Nephron progenitor cell (in vitro differentiated cells): ENCODE results near the gene ADGRV1.
A peak's percentile ranks its signal among the peaks of the same experiment; 100 is the strongest.
"Not testable (repeated sequence)": the region's sequence is repeated elsewhere in the genome, so short reads cannot be mapped to it uniquely, and the experiment has no call there.

Experiments
- DNase-seq: peaks from one replicate; pipeline ENCODE4 v3.0.0; 2021
- H3K27ac Mint-ChIP-seq: 2 replicates; pipeline ENCODE4 v1.8.0; 2021; ENCODE audit warnings: mild to moderate bottlenecking, moderate library complexity, mixed read lengths
- H3K27me3 Mint-ChIP-seq: 2 replicates; pipeline ENCODE4 v1.8.0; 2021; ENCODE audit warnings: mild to moderate bottlenecking, low read depth, mixed read lengths; ENCODE audit not compliant: poor library complexity
- H3K36me3 Mint-ChIP-seq: 2 replicates; pipeline ENCODE4 v1.8.0; 2021; ENCODE audit warnings: low read depth, mixed read lengths
- H3K4me1 Mint-ChIP-seq: 2 replicates; pipeline ENCODE4 v1.8.0; 2021; ENCODE audit warnings: mixed read lengths
- H3K4me3 Mint-ChIP-seq: 2 replicates; pipeline ENCODE4 v1.8.0; 2021; ENCODE audit warnings: mild to moderate bottlenecking, moderate library complexity, mixed read lengths
- H3K9me3 Mint-ChIP-seq: 2 replicates; pipeline ENCODE4 v1.8.0; 2021; ENCODE audit warnings: mild to moderate bottlenecking, moderate library complexity, mixed read lengths
- CTCF ChIP-seq: fragments of 200-600 bp; sonication (generic); IDR thresholded peaks from 2 replicates; pipeline ENCODE4 v1.5.0; 2021; ENCODE audit warnings: antibody characterized with exemption

ADGRV1 gene

DNA sequence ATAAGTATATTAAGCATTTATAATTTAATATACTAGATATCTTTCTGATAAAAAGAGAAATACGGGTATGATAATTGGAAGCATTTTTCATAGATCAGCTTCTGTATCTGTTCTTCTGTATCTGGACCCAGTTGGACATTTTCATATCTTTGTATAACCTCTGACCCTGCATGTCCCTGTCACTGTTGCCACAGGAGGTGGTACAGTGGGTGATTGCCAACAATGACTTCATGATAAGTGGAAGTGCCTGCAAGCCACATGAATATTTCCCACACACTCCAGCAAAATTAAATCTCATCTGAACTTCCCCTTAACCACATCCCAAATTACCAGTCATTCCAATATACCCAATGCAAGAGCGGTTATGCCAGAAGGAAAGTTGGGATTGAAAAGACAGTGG, 448.1 kb downstream of the ADGRV1 start:
- no peak overlapping the region for H3K4me3 Mint-ChIP-seq
- DNase-seq, result no peak
- H3K36me3 Mint-ChIP-seq, result peaks cover 14% of the 10 kb centered on the region
- TF ChIP-seq CTCF, result no peak
- no peaks in the 10 kb centered on the region for H3K27me3 Mint-ChIP-seq
- H3K9me3 Mint-ChIP-seq, result no peaks in the 10 kb centered on the region
- H3K27ac Mint-ChIP-seq, result no peak overlapping the region
- no peaks in the 10 kb centered on the region for H3K4me1 Mint-ChIP-seq

GRCh38 chr5:91007251-91007650, 448.7 kb downstream of the ADGRV1 start:
- DNase-seq, result no peak
- no peak overlapping the region for H3K4me3 Mint-ChIP-seq

GRCh38 chr5:91007780-91008402, 449.3 kb downstream of the ADGRV1 start:
- no peak overlapping the region for H3K4me3 Mint-ChIP-seq
- H3K4me1 Mint-ChIP-seq, result no peaks in the 10 kb centered on the region
- H3K9me3 Mint-ChIP-seq, result peaks cover 1% of the 10 kb centered on the region

More at GRCh38 chr5:91007251-91007650, 448.7 kb downstream of the ADGRV1 start:
- Mint-ChIP-seq H3K36me3 (peaks cover 14% of the 10 kb centered on the region), H3K27me3 (no peaks in the 10 kb centered on the region), H3K27ac (no peak overlapping the region), H3K4me1 (no peaks in the 10 kb centered on the region), H3K9me3 (no peaks in the 10 kb centered on the region)
- peak; percentile 6 for TF ChIP-seq CTCF

GRCh38 chr5:91010090-91010489, 451.5 kb downstream of the ADGRV1 start:
- no peak for TF ChIP-seq CTCF
- H3K4me3 Mint-ChIP-seq, result no peak overlapping the region
- H3K27ac Mint-ChIP-seq, result peak overlapping the region; percentile 37
- DNase-seq, result no peak
- no peaks in the 10 kb centered on the region for H3K27me3 Mint-ChIP-seq
- H3K9me3 Mint-ChIP-seq, result peaks cover 23% of the 10 kb centered on the region
- H3K36me3 Mint-ChIP-seq, result peaks cover 34% of the 10 kb centered on the region
- no peaks in the 10 kb centered on the region for H3K4me1 Mint-ChIP-seq

More at GRCh38 chr5:91007780-91008402, 449.3 kb downstream of the ADGRV1 start:
- Mint-ChIP-seq H3K27me3 (no peaks in the 10 kb centered on the region), H3K36me3 (peaks cover 16% of the 10 kb centered on the region), H3K27ac (no peak overlapping the region)
- no peak for DNase-seq
- no peak for TF ChIP-seq CTCF

- H3K9me3 Mint-ChIP-seq, result peaks cover 31% of the 10 kb centered on the region
- TF ChIP-seq CTCF, result no peak
- no peak overlapping the region for H3K27ac Mint-ChIP-seq
- no peak for DNase-seq
- H3K27me3 Mint-ChIP-seq, result no peaks in the 10 kb centered on the region
- H3K36me3 Mint-ChIP-seq, result peaks cover 42% of the 10 kb centered on the region
- H3K4me1 Mint-ChIP-seq, result no peaks in the 10 kb centered on the region
- no peak overlapping the region for H3K4me3 Mint-ChIP-seq
Measured at GRCh38 chr5:91011029-91011428, 452.4 kb downstream of the ADGRV1 start.

- H3K36me3 Mint-ChIP-seq, result peaks cover 33% of the 10 kb centered on the region
- H3K27me3 Mint-ChIP-seq, H3K4me3 Mint-ChIP-seq, DNase-seq, H3K27ac Mint-ChIP-seq: not testable (repeated sequence)
- H3K9me3 Mint-ChIP-seq, result peaks cover 31% of the 10 kb centered on the region
- peaks cover 12% of the 10 kb centered on the region for H3K4me1 Mint-ChIP-seq
Measured at GRCh38 chr5:91012867-91013266, 454.3 kb downstream of the ADGRV1 start.
